Measurements from ENCODE around the gene PLEKHO1. TPM values are rescaled to one million over a fixed set of nuclear protein-coding genes. Genes with fewer than 3 reads are reported as not detected.

The PLEKHO1 gene
- total RNA-seq, 5 donors from 2014 or later (not counting 1 experiment from before 2014, with no cell fraction given) = 68.9 to 183 (median 154) TPM

DNA sequence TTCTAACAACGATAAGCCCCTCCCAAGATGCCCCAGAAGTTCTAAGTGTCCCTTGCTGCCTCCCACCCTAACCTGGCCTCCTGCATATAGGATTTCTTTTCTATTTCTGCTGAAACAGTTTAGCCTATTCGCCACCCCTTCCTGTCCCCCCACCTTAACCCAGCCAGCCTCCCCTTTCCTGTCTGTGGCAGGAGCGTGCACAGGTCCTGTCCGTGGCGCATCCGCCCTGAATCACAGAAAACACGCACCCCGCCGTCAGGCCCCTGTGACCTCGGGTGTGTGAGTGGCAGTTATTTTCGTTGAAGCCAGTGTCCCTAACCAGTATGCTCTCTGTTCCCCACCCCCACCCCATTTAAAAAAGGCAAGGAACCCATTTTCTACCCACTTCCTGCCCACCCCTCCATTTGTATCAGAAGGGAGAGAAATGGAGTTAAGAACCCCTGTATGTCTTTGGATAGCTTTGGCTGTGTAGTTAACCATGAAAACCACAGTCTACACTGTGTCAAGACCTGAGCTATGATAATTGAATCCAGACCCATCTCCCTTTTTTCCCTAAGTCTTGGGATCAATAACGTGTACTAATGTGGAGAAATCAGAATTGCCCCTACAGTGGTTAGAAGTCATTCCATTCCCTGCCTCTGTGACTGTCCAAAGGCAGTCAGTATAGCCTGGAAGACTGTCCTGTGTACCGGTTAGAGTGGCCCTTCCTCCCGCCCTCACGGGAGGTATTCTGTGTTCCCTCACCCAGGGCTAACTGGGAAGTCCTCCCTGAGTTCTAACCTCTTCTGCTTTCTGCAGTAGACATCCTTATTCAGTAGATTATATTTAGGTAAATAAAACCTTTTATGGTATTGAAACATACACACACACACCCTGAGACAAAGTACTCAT, 1.8 kb downstream of the PLEKHO1 start:
- Mint-ChIP-seq H3K4me1 (peaks cover 79 to 80% (median 80%) of the 10 kb centered on the region in 3 donors), H3K27me3 (no peaks in the 10 kb centered on the region), H3K36me3 (peaks cover 48% of the 10 kb centered on the region), H3K27ac (peak overlapping the region; percentile 98 to 99), H3K4me3 (peak overlapping the region; percentile 91 to 98 (median 95)), H3K9me3 (no peaks in the 10 kb centered on the region)
- no peaks in the 10 kb centered on the region for H3K9me3 ChIP-seq
- H3K27ac ChIP-seq (ENCODE audit: low read length) = peak overlapping the region; percentile 88
- no peaks in the 10 kb centered on the region for H3K27me3 ChIP-seq (replicated peaks in 1 of 2; ENCODE audit: control insufficient read depth in 2 of 2, extremely low read depth in 1 of 2, insufficient read depth in 2 of 2, low read length in 1 of 2)
- peaks cover 2 to 41% of the 10 kb centered on the region in 2 donors for H3K36me3 ChIP-seq (ENCODE audit: control insufficient read depth in 2 of 2, extremely low read depth in 1 of 2, insufficient read depth in 1 of 2, low read length in 1 of 2)
- peak; percentile 62 to 73 (median 70) for ATAC-seq (replicated peaks in 1 of 4)
- peaks cover 13 to 53% of the 10 kb centered on the region in 2 experiments for H3K4me1 ChIP-seq (ENCODE audit: control insufficient read depth in 1 of 2, extremely low read depth in 1 of 2, insufficient read depth in 2 of 2, low read length in 2 of 2)
- CTCF ChIA-PET = interaction anchor here in 1 of 2 donors (1.0 to 2.1 kb wide), 4 partner anchors 36 to 546 kb away, joined by 3 to 13 read pairs (median 3); partner anchors contain the start of gene GOLPH3L
- peak overlapping the region; percentile 87 to 93 for H3K4me3 ChIP-seq (ENCODE audit: control insufficient read depth in 1 of 2, extremely low read depth in 1 of 2, low read length in 1 of 2)
- WGBS (ENCODE audit: insufficient coverage) = 0% methylated on average over 2 of the region's 15 CpGs
- POLR2A ChIA-PET = interaction anchor here (0.5 to 1.0 kb wide), 6 partner anchors 8 to 412 kb away, joined by 3 to 15 read pairs (median 4); partner anchors contain the start of gene FALEC (in 1 of the 2)
- DNase-seq = peak; percentile 50 to 82 (median 70)

DNA sequence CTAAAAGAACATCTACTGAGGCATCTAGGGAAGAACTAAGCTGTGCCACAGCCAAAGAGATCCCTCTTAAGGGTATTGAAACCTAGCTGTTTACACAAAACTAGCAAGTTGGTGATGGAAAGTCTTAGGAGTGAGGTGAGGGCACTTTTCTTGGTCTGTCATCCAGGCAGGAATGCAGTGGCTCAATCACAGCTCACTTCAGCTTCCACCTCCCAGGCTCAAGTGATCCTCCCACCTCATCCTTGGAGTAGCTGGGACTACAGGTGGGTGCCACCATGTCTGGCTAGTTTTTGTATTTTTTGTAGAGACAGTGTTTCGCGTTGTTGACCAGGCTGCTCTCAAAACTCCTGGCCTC, 2.4 kb downstream of the PLEKHO1 start:
- peaks cover 13 to 54% of the 10 kb centered on the region in 2 experiments for H3K4me1 ChIP-seq (ENCODE audit: control insufficient read depth in 1 of 2, extremely low read depth in 1 of 2, insufficient read depth in 2 of 2, low read length in 2 of 2)
- no peaks in the 10 kb centered on the region for H3K27me3 ChIP-seq (replicated peaks in 1 of 2; ENCODE audit: control insufficient read depth in 2 of 2, extremely low read depth in 1 of 2, insufficient read depth in 2 of 2, low read length in 1 of 2)
- H3K36me3 ChIP-seq (ENCODE audit: control insufficient read depth in 2 of 2, extremely low read depth in 1 of 2, insufficient read depth in 1 of 2, low read length in 1 of 2) = peaks cover 7 to 47% of the 10 kb centered on the region in 2 donors
- peak overlapping the region in 1 of 2 donors; percentile 93 for H3K4me3 ChIP-seq (ENCODE audit: control insufficient read depth in 1 of 2, extremely low read depth in 1 of 2, low read length in 1 of 2)
- H3K4me1 Mint-ChIP-seq = peaks cover 79 to 80% (median 80%) of the 10 kb centered on the region in 3 donors
- peaks cover 52% of the 10 kb centered on the region for H3K36me3 Mint-ChIP-seq
- peak overlapping the region; percentile 98 to 99 for H3K27ac Mint-ChIP-seq
- ATAC-seq (replicated peaks in 1 of 4) (no peak), DNase-seq (no peak)
- POLR2A ChIA-PET = interaction anchor here (0.5 to 1.0 kb wide), 5 partner anchors 8 to 411 kb away, joined by 3 to 15 read pairs (median 5); partner anchors contain the start of gene FALEC (in 1 of the 2)
- no peaks in the 10 kb centered on the region for H3K27me3 Mint-ChIP-seq
- peak overlapping the region; percentile 91 to 98 (median 95) for H3K4me3 Mint-ChIP-seq
- CTCF ChIA-PET = interaction anchor here (0.5 to 2.1 kb wide), 5 partner anchors 35 to 545 kb away, joined by 3 to 13 read pairs (median 3); partner anchors contain the start of gene GOLPH3L (in 1 of the 2)
- H3K9me3 ChIP-seq = no peaks in the 10 kb centered on the region
- H3K9me3 Mint-ChIP-seq = no peaks in the 10 kb centered on the region
- H3K27ac ChIP-seq (ENCODE audit: low read length) = peak overlapping the region; percentile 88
- WGBS (ENCODE audit: insufficient coverage) = no CpG with 5 or more reads among the region's 2 CpGs

- peaks cover 7 to 54% of the 10 kb centered on the region in 2 donors for H3K36me3 ChIP-seq (ENCODE audit: control insufficient read depth in 2 of 2, extremely low read depth in 1 of 2, insufficient read depth in 1 of 2, low read length in 1 of 2)
- no peak overlapping the region for H3K27ac ChIP-seq (ENCODE audit: low read length)
- no peaks in the 10 kb centered on the region for H3K27me3 Mint-ChIP-seq
- H3K27me3 ChIP-seq (replicated peaks in 1 of 2; ENCODE audit: control insufficient read depth in 2 of 2, extremely low read depth in 1 of 2, insufficient read depth in 2 of 2, low read length in 1 of 2) = no peaks in the 10 kb centered on the region
- ChIA-PET POLR2A (interaction anchor here in 1 of 2 donors (0.7 kb wide), 1 partner anchor 83 kb away, joined by 3 read pairs; no protein-coding TSS in a partner anchor), CTCF (interaction anchor here in 1 of 2 donors (0.6 kb wide), 1 partner anchor 31 kb away, joined by 3 read pairs; no protein-coding TSS in a partner anchor)
- H3K9me3 ChIP-seq = no peaks in the 10 kb centered on the region
- peak overlapping the region; percentile 98 to 99 for H3K27ac Mint-ChIP-seq
- H3K4me1 ChIP-seq (ENCODE audit: control insufficient read depth in 1 of 2, extremely low read depth in 1 of 2, insufficient read depth in 2 of 2, low read length in 2 of 2) = peaks cover 15 to 54% of the 10 kb centered on the region in 2 experiments
- peaks cover 80 to 82% (median 80%) of the 10 kb centered on the region in 3 donors for H3K4me1 Mint-ChIP-seq
- no peaks in the 10 kb centered on the region for H3K9me3 Mint-ChIP-seq
- peak overlapping the region; percentile 62 to 95 (median 91) for H3K4me3 Mint-ChIP-seq
- DNase-seq (no peak), ATAC-seq (replicated peaks in 1 of 4) (no peak)
- peaks cover 59% of the 10 kb centered on the region for H3K36me3 Mint-ChIP-seq
- 95% methylated on average over 4 of the region's 8 CpGs for whole genome bisulfite sequencing (ENCODE audit: insufficient coverage)
- no peak overlapping the region for H3K4me3 ChIP-seq (ENCODE audit: control insufficient read depth in 1 of 2, extremely low read depth in 1 of 2, low read length in 1 of 2)
Measured at GRCh38 chr1:150152772-150153456, 3.2 kb downstream of the PLEKHO1 start.

GRCh38 chr1:150154143-150154542, 4.4 kb downstream of the PLEKHO1 start:
- Mint-ChIP-seq H3K4me1 (peaks cover 76 to 80% (median 78%) of the 10 kb centered on the region in 3 donors), H3K27ac (peak overlapping the region; percentile 98 to 99), H3K9me3 (no peaks in the 10 kb centered on the region), H3K27me3 (no peaks in the 10 kb centered on the region), H3K4me3 (no peak overlapping the region), H3K36me3 (peaks cover 64% of the 10 kb centered on the region)
- DNase-seq (no peak), ATAC-seq (replicated peaks in 1 of 4) (no peak)
- POLR2A ChIA-PET = no interaction called here
- Histone ChIP-seq H3K4me3 (ENCODE audit: control insufficient read depth in 1 of 2, extremely low read depth in 1 of 2, low read length in 1 of 2) (no peak overlapping the region), H3K36me3 (ENCODE audit: control insufficient read depth in 2 of 2, extremely low read depth in 1 of 2, insufficient read depth in 1 of 2, low read length in 1 of 2) (peaks cover 13 to 65% of the 10 kb centered on the region in 2 donors), H3K27ac (ENCODE audit: low read length) (no peak overlapping the region), H3K4me1 (ENCODE audit: control insufficient read depth in 1 of 2, extremely low read depth in 1 of 2, insufficient read depth in 2 of 2, low read length in 2 of 2) (peaks cover 15 to 58% of the 10 kb centered on the region in 2 experiments), H3K27me3 (replicated peaks in 1 of 2; ENCODE audit: control insufficient read depth in 2 of 2, extremely low read depth in 1 of 2, insufficient read depth in 2 of 2, low read length in 1 of 2) (no peaks in the 10 kb centered on the region), H3K9me3 (no peaks in the 10 kb centered on the region)
- CTCF ChIA-PET = no interaction called here
- WGBS (ENCODE audit: insufficient coverage) = no CpG with 5 or more reads among the region's 4 CpGs

DNA sequence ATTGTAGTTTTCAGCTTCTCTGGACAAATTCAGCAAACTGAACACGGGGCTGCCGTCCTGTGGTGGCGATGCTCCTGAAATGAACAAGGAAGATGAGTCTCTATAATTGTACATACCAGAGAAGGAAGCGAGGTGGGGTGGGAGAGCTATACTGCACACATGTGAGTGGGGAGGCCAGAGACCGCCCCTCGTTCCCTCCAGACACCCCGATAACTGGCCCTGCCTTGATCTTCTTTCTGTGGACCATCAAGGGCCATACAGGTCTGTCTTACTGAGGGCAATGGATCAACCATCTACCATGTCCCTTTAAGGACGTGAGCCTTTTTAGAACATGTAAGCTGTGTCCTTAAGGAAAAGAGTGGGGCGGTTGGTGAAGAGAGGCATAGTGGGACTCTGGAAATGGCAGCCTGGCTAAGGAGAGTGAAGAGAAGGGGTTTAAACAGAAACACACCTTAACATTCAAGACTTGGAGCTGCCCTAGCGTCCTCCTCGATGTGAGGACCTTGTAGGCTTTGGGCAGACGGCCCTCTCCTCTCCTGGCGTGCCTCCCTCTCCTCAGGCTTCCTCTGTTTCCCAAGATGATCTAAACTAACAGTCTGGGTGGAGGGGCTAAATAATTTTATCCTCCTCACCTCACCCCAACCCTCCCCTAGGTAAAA, 5.8 kb downstream of the PLEKHO1 start:
- POLR2A ChIA-PET = no interaction called here
- H3K4me3 Mint-ChIP-seq = no peak overlapping the region
- peaks cover 16 to 72% of the 10 kb centered on the region in 2 donors for H3K36me3 ChIP-seq (ENCODE audit: control insufficient read depth in 2 of 2, extremely low read depth in 1 of 2, insufficient read depth in 1 of 2, low read length in 1 of 2)
- no peaks in the 10 kb centered on the region for H3K27me3 ChIP-seq (replicated peaks in 1 of 2; ENCODE audit: control insufficient read depth in 2 of 2, extremely low read depth in 1 of 2, insufficient read depth in 2 of 2, low read length in 1 of 2)
- H3K27me3 Mint-ChIP-seq = no peaks in the 10 kb centered on the region
- no peaks in the 10 kb centered on the region for H3K9me3 Mint-ChIP-seq
- CTCF ChIA-PET = interaction anchor here in 1 of 2 donors (0.6 to 2.5 kb wide), 2 partner anchors 83 to 84 kb away, joined by 4 to 11 read pairs; no protein-coding TSS in a partner anchor
- 100% methylated on average over 6 of the region's 13 CpGs for WGBS (ENCODE audit: insufficient coverage)
- DNase-seq = no peak
- ATAC-seq (replicated peaks in 1 of 4) = no peak
- no peak overlapping the region for H3K27ac ChIP-seq (ENCODE audit: low read length)
- peaks cover 16 to 68% of the 10 kb centered on the region in 2 experiments for H3K4me1 ChIP-seq (ENCODE audit: control insufficient read depth in 1 of 2, extremely low read depth in 1 of 2, insufficient read depth in 2 of 2, low read length in 2 of 2)
- peaks cover 68% of the 10 kb centered on the region for H3K36me3 Mint-ChIP-seq
- no peak overlapping the region for H3K4me3 ChIP-seq (ENCODE audit: control insufficient read depth in 1 of 2, extremely low read depth in 1 of 2, low read length in 1 of 2)
- no peaks in the 10 kb centered on the region for H3K9me3 ChIP-seq
- peak overlapping the region; percentile 98 to 99 for H3K27ac Mint-ChIP-seq
- H3K4me1 Mint-ChIP-seq = peaks cover 79 to 91% (median 89%) of the 10 kb centered on the region in 3 donors

All from T-cell (primary cell).